ENCODE data around the gene ZNF354C. TPM values are rescaled to one million over a fixed set of nuclear protein-coding genes. Genes with fewer than 3 reads are reported as not detected.

The ZNF354C gene
- total RNA-seq, 2 experiments from 2014 or later, result 5.7 to 6.1 TPM

DNA sequence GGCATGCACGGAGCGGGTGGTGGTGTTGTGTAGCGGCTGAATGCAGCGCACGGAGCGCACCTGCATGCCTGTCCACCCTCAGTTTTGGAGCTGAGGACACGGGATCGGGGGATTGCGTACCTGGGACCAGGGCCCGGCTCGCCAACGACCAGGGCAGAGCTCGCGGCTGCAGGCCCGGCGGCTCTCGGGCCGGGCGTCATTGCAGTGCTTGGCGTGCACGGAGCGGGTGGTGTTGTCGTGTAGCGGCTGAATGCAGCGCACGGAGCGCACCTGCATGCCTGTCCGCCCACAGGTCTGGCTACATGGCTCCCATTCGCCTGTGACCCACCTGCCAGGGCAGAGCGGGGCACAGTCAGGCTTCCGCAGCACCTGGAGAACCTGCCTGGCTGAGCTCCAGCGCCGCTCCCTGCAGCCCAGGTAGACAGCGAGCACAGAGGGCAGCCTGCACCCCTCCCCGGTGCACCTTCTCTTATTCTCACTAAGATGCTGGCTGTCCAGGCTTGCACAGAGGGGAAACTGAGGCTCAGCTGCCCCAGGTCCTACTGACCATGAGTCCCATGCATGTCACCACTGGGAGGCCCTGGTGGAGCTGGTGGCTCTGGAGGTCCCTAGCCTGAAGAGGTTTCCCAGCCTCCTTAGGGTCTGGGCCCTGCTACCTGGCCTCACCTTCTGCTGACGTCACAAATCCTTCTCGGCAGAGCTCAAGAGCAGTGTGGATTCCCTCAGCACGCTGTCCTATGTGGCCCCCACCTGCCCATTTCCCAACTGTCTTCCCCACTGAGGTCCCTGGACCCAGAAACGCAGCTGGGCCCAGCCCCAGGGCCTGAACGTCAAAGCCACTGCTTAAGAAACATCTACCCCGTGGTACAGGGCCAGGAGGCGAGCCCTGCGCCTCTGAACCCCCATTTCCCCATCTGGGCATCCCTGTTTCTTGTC, 64.9 kb downstream of the ZNF354C start:
- CTCF ChIA-PET, result no interaction called here
- POLR2A ChIA-PET, result no interaction called here

DNA sequence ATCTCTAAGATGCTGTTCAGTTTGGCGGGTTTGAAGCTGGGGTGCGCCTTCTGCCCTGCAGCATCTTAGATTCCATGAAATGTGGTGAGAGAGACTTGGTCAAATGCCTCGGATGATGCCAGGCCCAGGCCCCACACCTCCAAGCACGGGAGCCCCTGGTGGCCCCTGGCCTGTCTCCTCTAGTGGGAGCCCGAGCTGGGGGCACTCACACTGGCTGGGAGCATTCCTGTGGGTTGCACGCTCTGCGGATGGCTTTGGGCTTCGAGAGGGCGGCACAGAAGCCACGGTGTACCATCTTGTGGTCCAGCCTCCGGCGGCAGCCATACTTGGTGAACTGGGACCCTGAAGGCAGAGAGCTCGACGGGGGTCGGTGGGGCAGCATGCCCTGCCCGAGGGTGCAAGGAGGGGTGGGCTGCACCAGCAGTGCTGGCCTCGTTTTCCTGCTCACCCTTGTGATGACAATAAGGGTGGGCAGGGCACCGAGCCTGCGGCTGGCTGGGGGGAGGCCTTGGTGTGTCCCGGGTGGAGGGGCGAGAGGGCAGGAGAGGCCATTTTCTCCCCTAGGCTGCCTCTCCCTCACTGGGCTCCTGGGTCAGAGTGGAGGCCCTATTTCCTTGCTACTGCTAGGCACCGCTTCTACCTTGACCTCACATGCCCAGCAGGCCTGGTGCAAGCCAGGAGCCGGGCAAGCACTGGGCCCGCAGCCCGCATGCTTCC, 65.8 kb downstream of the ZNF354C start:
- ChIA-PET POLR2A (no interaction called here), CTCF (no interaction called here)

DNA sequence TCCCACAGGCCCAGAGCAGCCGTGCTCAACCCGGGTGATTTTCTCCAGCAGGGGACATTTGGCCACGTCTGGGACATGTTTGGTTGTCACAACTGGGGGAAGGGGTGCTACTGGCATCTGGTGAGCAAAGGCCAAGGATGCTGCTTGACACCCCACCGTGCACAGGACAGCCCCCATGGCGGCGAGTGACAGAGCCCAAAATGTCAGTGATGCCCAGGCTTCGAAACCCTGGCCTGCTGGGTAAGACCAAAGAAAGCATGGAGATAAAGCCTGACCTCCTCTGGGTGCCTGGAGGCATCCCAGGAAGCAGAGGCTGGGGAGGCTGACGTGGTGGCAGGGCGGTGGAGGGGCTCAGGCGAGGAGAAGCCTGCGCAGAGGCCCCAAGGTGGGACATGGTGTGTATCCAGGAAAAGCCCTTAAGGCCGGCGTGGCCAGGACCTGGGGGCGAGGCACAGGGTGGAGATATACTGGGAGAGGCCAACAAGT, 66.4 kb downstream of the ZNF354C start:
- CTCF ChIA-PET, result no interaction called here
- POLR2A ChIA-PET, result no interaction called here

DNA sequence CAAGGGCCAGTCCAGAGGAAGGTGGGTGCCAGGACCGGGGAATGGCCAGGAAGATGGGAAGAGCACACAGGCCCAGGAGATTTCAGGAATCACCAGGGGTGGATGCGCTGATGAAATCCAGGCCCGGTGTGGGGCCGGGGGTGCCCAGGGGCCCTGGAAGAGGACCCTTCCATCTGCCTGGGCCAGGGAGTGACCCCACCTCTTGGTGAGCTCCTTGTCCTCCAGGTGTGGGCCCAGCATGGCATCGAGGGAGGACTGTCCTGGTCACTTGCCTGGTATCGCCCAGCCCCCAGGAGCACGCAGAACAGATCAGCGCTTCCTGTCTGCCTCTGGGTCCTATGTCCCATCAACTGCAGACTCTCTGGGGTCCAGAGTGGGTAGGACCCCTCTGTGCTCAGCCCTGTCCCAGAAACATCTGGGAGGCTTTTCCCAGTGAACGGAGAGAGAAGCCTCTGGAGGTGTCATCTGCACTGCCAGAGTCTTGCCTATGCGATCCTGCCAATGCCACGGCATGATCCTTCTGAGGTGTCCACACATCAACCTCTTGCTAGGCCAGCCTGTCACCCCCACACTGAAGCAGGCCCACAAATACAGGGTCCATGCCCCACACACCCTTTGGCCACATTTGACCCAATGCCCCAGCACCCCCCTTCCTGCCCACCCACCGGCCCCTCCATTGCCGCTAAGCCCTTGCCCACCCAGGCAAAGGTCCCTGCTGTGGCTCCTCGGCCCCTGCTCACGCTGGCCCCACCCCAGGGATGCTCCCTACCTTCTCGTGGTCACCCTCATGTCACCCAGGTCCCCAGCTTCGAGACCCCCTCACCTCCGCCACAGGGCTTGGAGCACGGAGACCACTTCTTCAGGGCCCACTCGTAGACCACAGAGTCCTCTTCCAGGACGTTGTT, 67.2 kb downstream of the ZNF354C start:
- ChIA-PET CTCF (no interaction called here), POLR2A (no interaction called here)

- ChIA-PET POLR2A (no interaction called here), CTCF (no interaction called here)
These were observed 67.8 kb downstream of the ZNF354C start for GRCh38 chr5:179128041-179128365.

GRCh38 chr5:179128976-179129375, 68.8 kb downstream of the ZNF354C start:
- ChIA-PET CTCF (no interaction called here), POLR2A (no interaction called here)

- POLR2A ChIA-PET, result no interaction called here
- CTCF ChIA-PET, result no interaction called here
These were observed 69.5 kb downstream of the ZNF354C start for GRCh38 chr5:179129607-179130071.

- ChIA-PET POLR2A (no interaction called here), CTCF (no interaction called here)
These were observed 70.0 kb downstream of the ZNF354C start for GRCh38 chr5:179130101-179130681.

DNA sequence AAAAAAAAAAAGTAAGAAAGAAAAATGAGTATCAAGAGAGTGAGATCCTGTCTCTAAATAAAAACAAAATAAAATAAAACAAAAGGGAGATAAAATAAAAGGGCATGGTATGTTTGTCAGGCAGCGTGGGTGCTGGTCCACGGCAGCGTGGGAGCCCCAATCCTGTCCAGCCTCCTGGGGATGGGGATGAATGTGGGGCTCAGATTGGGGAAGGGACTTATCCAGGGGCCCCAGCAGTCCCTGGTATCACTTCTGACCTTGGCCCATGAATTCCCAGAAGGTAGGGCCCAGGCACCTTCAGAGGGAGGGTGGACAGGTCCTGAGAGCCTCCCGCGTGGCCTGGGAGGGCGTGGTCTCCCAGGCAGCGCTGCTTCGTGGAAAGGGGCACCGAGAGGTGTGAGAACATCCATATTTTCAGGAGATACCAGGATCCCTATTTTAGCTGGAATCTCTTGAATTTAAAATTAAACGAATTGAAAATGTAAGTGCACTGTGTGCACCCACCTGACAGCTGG, 71.2 kb downstream of the ZNF354C start:
- ChIA-PET POLR2A (no interaction called here), CTCF (interaction anchor here (0.6 kb wide), 1 partner anchor 879 kb away, joined by 3 read pairs; no protein-coding TSS in a partner anchor)

GRCh38 chr5:179131886-179132585, 71.9 kb downstream of the ZNF354C start:
- CTCF ChIA-PET, result no interaction called here
- POLR2A ChIA-PET, result no interaction called here

DNA sequence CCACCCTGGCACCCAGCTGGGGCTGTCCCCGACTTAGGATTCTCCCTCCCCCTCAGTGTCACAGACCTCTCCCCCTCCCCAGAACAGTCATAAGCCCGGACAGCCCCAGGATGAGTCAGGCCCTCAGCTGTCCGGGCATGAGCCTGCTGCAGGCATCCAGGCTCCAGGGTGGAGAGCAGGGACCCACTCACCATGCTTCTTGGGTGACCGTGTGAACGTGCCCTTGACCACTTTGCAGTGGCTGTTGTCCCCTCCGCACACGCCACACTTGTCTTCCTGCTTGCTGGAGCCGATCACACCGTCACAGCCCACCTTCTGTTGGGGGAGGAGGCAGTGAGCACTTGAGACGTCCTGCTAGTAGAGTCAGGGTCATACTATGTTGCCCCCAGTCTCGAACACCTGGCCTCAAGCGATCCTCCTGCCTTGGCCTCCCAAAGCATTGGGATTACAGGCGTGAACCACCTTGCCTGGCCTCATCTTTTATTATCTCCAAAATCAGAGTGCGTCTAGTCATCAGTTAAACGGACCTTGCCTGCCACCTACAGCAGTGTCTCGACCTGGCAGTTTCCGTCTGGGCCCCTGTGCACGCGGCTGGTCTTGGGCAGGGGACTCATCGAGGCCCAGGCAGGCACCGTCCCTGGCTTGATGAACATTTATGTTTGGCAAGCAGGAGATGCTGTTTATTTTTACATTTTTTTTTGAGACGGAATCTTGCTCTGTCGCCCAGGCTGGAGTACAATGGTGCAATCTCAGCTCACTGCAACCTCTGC, 72.6 kb downstream of the ZNF354C start:
- ChIA-PET CTCF (no interaction called here), POLR2A (no interaction called here)

Other genes with a start within 250 kb of the ZNF354C start
- 10 to 100 TPM in 1 of 2 experiments, 1 to 10 TPM in 1; 10.0 to 11.3 TPM for gene ZNF354B, start 200.4 kb upstream of the ZNF354C start, total RNA-seq
- under 1 TPM; 0.42 to 0.61 TPM for gene ZFP2, start 164.5 kb upstream of the ZNF354C start, total RNA-seq
- not detected for gene ZNF454, start 119.2 kb upstream of the ZNF354C start, total RNA-seq
- not detected for gene GRM6, start 65.1 kb upstream of the ZNF354C start, total RNA-seq
- gene ZNF879, start 36.6 kb upstream of the ZNF354C start, total RNA-seq, result 1 to 10 TPM; 2.4 to 2.6 TPM

All from activated CD8-positive, alpha-beta memory T cell treated with anti-CD3 and anti-CD28 coated beads for 36 hours (primary cell).